GM23338 (cell line): ENCODE data around the gene CUX1. TPM values are rescaled to one million over a fixed set of nuclear protein-coding genes. Genes with fewer than 3 reads are reported as not detected.

Experiments
- ATAC-seq: fragments of 200-7000 bp; cut with Tn5 transposase; 3 replicates; pipeline ENCODE4 v1.9.1; 2020
- DNase-seq: peaks from one replicate; pipeline ENCODE4 v3.0.0-alpha.2; 2015; ENCODE audit warnings: low spot score
- H2AFZ ChIP-seq: fragments of 200-600 bp; sonication (generic); 2 replicates; pipeline ENCODE4 v1.8.0; 2016; ENCODE audit warnings: antibody characterized with exemption, mild to moderate bottlenecking, moderate library complexity
- H3F3A ChIP-seq: fragments of 200-600 bp; sonication (generic); replicated peaks from 2 replicates; pipeline ENCODE4 v1.8.0; 2017; ENCODE audit warnings: antibody characterized with exemption, mixed run types, low read depth
- H3K27ac ChIP-seq: fragments of 200-600 bp; sonication (generic); 2 replicates; pipeline ENCODE4 v1.6.1; 2016; ENCODE audit warnings: low read depth
- H3K27me3 ChIP-seq: fragments of 200-600 bp; sonication (generic); 2 replicates; pipeline ENCODE4 v1.8.0; 2016; ENCODE audit warnings: mild to moderate bottlenecking, mixed run types, moderate library complexity; ENCODE audit not compliant: insufficient read depth
- H3K36me3 ChIP-seq: fragments of 200-600 bp; sonication (generic); 2 replicates; pipeline ENCODE4 v1.8.0; 2016; ENCODE audit warnings: mild to moderate bottlenecking; ENCODE audit not compliant: insufficient read depth
- H3K4me1 ChIP-seq: fragments of 200-600 bp; sonication (generic); 2 replicates; pipeline ENCODE4 v1.8.0; 2016; ENCODE audit warnings: mild to moderate bottlenecking, moderate library complexity; ENCODE audit not compliant: insufficient read depth
- H3K4me2 ChIP-seq: fragments of 200-600 bp; sonication (generic); 2 replicates; pipeline ENCODE4 v1.7.1; 2017; ENCODE audit warnings: mixed run types
- H3K4me3 ChIP-seq: fragments of 200-600 bp; sonication (generic); 2 replicates; pipeline ENCODE4 v1.6.1; 2016; ENCODE audit warnings: mixed run types
- H3K79me2 ChIP-seq: fragments of 200-600 bp; sonication (generic); replicated peaks from 2 replicates; pipeline ENCODE4 v1.8.0; 2017; ENCODE audit warnings: mild to moderate bottlenecking; ENCODE audit not compliant: insufficient read depth
- H3K9me2 ChIP-seq: fragments of 200-600 bp; sonication (generic); 2 replicates; pipeline ENCODE4 v1.8.0; 2017; ENCODE audit not compliant: insufficient read depth
- H4K20me1 ChIP-seq: fragments of 200-600 bp; sonication (generic); replicated peaks from 2 replicates; pipeline ENCODE4 v1.8.0; 2017; ENCODE audit warnings: mild to moderate bottlenecking; ENCODE audit not compliant: insufficient read depth
- H3K27ac Mint-ChIP-seq: 2 replicates; pipeline ENCODE4 v1.8.0; 2020; ENCODE audit warnings: inconsistent platforms, mild to moderate bottlenecking, moderate library complexity, mixed read lengths
- H3K27me3 Mint-ChIP-seq: 3 replicates; pipeline ENCODE4 v1.8.0; 2022; ENCODE audit warnings: low read depth, mild to moderate bottlenecking, moderate library complexity, mixed read lengths, inconsistent platforms; ENCODE audit not compliant: insufficient read depth, poor library complexity
- H3K36me3 Mint-ChIP-seq: 3 replicates; pipeline ENCODE4 v1.8.0; 2021; ENCODE audit warnings: low read depth, mild to moderate bottlenecking, inconsistent platforms, moderate library complexity, mixed read lengths
- H3K4me1 Mint-ChIP-seq: 3 replicates; pipeline ENCODE4 v1.8.0; 2020; ENCODE audit warnings: mild to moderate bottlenecking, inconsistent platforms, mixed read lengths
- H3K4me3 Mint-ChIP-seq: 3 replicates; pipeline ENCODE4 v1.8.0; 2021; ENCODE audit warnings: moderate library complexity, mild to moderate bottlenecking, inconsistent platforms, mixed read lengths
- H3K9me3 Mint-ChIP-seq: 3 replicates; pipeline ENCODE4 v1.8.0; 2020; ENCODE audit warnings: moderate library complexity, mild to moderate bottlenecking, inconsistent platforms, mixed read lengths
- CREB1 ChIP-seq: fragments of 250-450 bp; sonication (Bioruptor Pico); IDR thresholded peaks from 2 replicates; pipeline ENCODE4 v1.5.0; 2020; ENCODE audit warnings: low read depth, mild to moderate bottlenecking, moderate library complexity
- CTCF ChIP-seq, 2 experiments: fragments of 200-600 bp in 1 of 2; sonication (generic) in 1 of 2; conservative IDR thresholded peaks; 2 replicates each; pipeline versions ENCODE4 v1.5.1 to v1.6.1; 2016 to 2017; ENCODE audit warnings: antibody characterized with exemption in 2 of 2, low read depth in 2 of 2, mild to moderate bottlenecking in 2 of 2, moderate library complexity in 1 of 2
- EZH2 ChIP-seq: fragments of 200-600 bp; sonication (generic); IDR thresholded peaks from one replicate; pipeline ENCODE4 v1.8.0; 2017; ENCODE audit warnings: antibody characterized with exemption, mild to moderate bottlenecking, low read depth; ENCODE audit not compliant: unreplicated experiment
- EZH2phosphoT487 ChIP-seq: fragments of 200-600 bp; sonication (generic); IDR thresholded peaks from one replicate; pipeline ENCODE4 v1.8.1; 2018; ENCODE audit warnings: antibody characterized with exemption; ENCODE audit not compliant: unreplicated experiment
- JUNB ChIP-seq: IDR thresholded peaks from one replicate; pipeline ENCODE4 v1.6.1; 2016; ENCODE audit warnings: antibody characterized with exemption; ENCODE audit not compliant: unreplicated experiment
- NANOG ChIP-seq: IDR thresholded peaks from 2 replicates; pipeline ENCODE4 v1.6.1; 2016; ENCODE audit warnings: antibody characterized with exemption, borderline replicate concordance
- POLR2AphosphoS5 ChIP-seq: IDR thresholded peaks from 2 replicates; pipeline ENCODE4 v1.6.1; 2016; ENCODE audit warnings: antibody characterized with exemption, low read depth
- STAT1 ChIP-seq: IDR thresholded peaks from one replicate; pipeline ENCODE4 v1.6.1; 2016; ENCODE audit warnings: antibody characterized with exemption; ENCODE audit not compliant: unreplicated experiment
- ZNF114 ChIP-seq: fragments of 250-450 bp; sonication (Bioruptor Pico); IDR thresholded peaks from 2 replicates; pipeline ENCODE4 v1.5.0; 2020; ENCODE audit warnings: mild to moderate bottlenecking, moderate library complexity
- ZNF331 ChIP-seq: fragments of 250-450 bp; sonication (Bioruptor Pico); IDR thresholded peaks from 2 replicates; pipeline ENCODE4 v1.5.0; 2020; ENCODE audit warnings: low read depth, mild to moderate bottlenecking, moderate library complexity
- ZNF462 ChIP-seq: fragments of 250-450 bp; sonication (Bioruptor Pico); IDR thresholded peaks from 2 replicates; pipeline ENCODE4 v1.5.0; 2020; ENCODE audit warnings: mild to moderate bottlenecking, moderate library complexity
- polyA plus RNA-seq: library from polyadenylated mRNA; unstranded; fragments of >200 nt; fragmentation: Nextera tagmentation; extraction: Ambion mirVana; gene quantifications from 2 replicates; pipeline ENCODE4 v1.2.1, GENCODE V29; 2016
- total RNA-seq: library from RNA; depleted of rRNA; stranded (reverse); fragments of >200 nt; shearing (Covaris generic); gene quantifications from 2 replicates; pipeline ENCODE4 v1.2.3, GENCODE V29; 2014
- TF ChIP-seq, protein P1 (sequence below): IDR thresholded peaks from 2 replicates; pipeline ENCODE4 v1.6.1; 2016; ENCODE audit warnings: antibody characterized with exemption
- TF ChIP-seq, protein P2 (sequence below): IDR thresholded peaks from one replicate; pipeline ENCODE4 v1.6.1; 2018; ENCODE audit warnings: antibody characterized with exemption; ENCODE audit not compliant: unreplicated experiment

Gene CUX1
- total and polyA plus RNA-seq, 2 experiments from 2014 or later = 49.9 to 64.0 TPM

DNA sequence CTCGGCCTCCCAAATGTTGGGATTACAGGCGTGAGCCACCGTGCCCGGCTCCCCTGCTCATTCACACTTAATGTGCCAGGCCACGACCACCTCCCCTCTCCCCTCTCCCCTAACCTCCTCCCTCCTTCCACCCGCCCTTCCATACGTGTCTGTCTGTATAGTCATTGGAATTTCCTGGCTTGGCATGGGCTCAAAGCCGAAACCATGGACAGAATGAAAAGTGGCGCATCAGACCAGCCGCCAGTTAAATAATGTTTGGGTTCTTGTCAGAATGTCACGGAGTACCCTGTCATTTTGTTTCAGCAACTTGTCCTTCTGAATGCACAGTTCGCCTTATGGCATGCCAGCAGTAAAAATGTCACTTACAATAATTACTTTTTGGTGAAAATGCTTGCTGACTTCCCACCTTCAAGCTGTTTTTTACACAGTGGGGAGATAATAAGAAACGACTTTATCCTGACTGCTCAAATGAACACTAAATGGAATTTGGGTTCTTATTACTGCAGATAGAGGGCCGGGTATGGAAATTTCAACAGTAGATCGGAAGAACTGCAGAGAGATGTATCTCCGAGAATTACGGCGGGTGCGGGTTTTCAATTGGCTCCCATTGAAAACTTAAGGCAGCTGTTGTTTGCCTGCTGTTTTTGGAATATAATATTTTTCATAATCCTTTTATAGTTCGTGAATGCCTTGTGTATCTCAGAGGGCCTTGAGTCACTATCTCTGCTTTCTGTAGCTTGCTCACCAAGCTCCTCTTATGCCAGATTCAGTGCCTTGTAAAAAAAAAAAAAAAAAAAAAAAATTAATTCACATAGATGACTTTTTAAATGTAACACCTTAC, 403.8 kb downstream of the CUX1 start:
- TF ChIP-seq ZNF462 (CRISPR knock-in tag) = no peak
- TF ChIP-seq CTCF (conservative IDR thresholded peaks at IDR 0.05; ENCODE audit: low read depth in 2 of 2) = no peak
- no peak for TF ChIP-seq CREB1
- no peak for TF ChIP-seq POLR2AphosphoS5
- no peak for TF ChIP-seq EZH2
- TF ChIP-seq STAT1 = no peak
- no peak for TF ChIP-seq ZNF331 (CRISPR knock-in tag)
- TF ChIP-seq ZNF114 = no peak
- TF ChIP-seq, protein P1, sequence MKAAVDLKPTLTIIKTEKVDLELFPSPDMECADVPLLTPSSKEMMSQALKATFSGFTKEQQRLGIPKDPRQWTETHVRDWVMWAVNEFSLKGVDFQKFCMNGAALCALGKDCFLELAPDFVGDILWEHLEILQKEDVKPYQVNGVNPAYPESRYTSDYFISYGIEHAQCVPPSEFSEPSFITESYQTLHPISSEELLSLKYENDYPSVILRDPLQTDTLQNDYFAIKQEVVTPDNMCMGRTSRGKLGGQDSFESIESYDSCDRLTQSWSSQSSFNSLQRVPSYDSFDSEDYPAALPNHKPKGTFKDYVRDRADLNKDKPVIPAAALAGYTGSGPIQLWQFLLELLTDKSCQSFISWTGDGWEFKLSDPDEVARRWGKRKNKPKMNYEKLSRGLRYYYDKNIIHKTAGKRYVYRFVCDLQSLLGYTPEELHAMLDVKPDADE = no peak
- no peak for TF ChIP-seq JUNB
- TF ChIP-seq EZH2phosphoT487 = no peak
- TF ChIP-seq, protein P2, sequence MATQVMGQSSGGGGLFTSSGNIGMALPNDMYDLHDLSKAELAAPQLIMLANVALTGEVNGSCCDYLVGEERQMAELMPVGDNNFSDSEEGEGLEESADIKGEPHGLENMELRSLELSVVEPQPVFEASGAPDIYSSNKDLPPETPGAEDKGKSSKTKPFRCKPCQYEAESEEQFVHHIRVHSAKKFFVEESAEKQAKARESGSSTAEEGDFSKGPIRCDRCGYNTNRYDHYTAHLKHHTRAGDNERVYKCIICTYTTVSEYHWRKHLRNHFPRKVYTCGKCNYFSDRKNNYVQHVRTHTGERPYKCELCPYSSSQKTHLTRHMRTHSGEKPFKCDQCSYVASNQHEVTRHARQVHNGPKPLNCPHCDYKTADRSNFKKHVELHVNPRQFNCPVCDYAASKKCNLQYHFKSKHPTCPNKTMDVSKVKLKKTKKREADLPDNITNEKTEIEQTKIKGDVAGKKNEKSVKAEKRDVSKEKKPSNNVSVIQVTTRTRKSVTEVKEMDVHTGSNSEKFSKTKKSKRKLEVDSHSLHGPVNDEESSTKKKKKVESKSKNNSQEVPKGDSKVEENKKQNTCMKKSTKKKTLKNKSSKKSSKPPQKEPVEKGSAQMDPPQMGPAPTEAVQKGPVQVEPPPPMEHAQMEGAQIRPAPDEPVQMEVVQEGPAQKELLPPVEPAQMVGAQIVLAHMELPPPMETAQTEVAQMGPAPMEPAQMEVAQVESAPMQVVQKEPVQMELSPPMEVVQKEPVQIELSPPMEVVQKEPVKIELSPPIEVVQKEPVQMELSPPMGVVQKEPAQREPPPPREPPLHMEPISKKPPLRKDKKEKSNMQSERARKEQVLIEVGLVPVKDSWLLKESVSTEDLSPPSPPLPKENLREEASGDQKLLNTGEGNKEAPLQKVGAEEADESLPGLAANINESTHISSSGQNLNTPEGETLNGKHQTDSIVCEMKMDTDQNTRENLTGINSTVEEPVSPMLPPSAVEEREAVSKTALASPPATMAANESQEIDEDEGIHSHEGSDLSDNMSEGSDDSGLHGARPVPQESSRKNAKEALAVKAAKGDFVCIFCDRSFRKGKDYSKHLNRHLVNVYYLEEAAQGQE = no peak
- TF ChIP-seq NANOG = no peak
- H3K36me3 ChIP-seq = no peaks in the 10 kb centered on the region
- H3K27ac ChIP-seq = no peak overlapping the region
- H4K20me1 ChIP-seq = no peaks in the 10 kb centered on the region; the same call in 1 of the 2 replicates
- Mint-ChIP-seq H3K4me1 (no peaks in the 10 kb centered on the region; the same call in 2 of the 3 replicates), H3K4me3 (no peak overlapping the region), H3K27ac (no peak overlapping the region), H3K9me3 (no peaks in the 10 kb centered on the region), H3K27me3 (peaks cover 9% of the 10 kb centered on the region), H3K36me3 (peaks cover 15% of the 10 kb centered on the region; the same call in 2 of the 3 replicates)
- no peak overlapping the region for H2AFZ ChIP-seq
- no peaks in the 10 kb centered on the region for H3F3A ChIP-seq
- H3K79me2 ChIP-seq = no peaks in the 10 kb centered on the region
- ATAC-seq (no peak), DNase-seq (no peak)
- no peaks in the 10 kb centered on the region for H3K9me2 ChIP-seq
- no peaks in the 10 kb centered on the region for H3K4me1 ChIP-seq
- no peak overlapping the region for H3K4me2 ChIP-seq
- H3K4me3 ChIP-seq = no peak overlapping the region
- H3K27me3 ChIP-seq = no peaks in the 10 kb centered on the region
